Gastrocnemius medialis (tissue), 4 donors: ENCODE data around the gene RIMKLB. TPM values are rescaled to one million over a fixed set of nuclear protein-coding genes. Genes with fewer than 3 reads are reported as not detected.
"Not testable (repeated sequence)": the region's sequence is repeated elsewhere in the genome, so short reads cannot be mapped to it uniquely, and the experiment has no call there.

Experiments used
- ATAC-seq, 2 donors: fragments of 150-250 bp; one replicate each; pipeline ENCODE4 v1.9.1; 2016
- DNase-seq, 2 donors: peaks; one replicate each; pipeline ENCODE4 v3.0.0-alpha.2; 2019
- H3K27ac ChIP-seq, 4 donors: fragments of 200-600 bp; sonication (generic); 1 replicate in 1 of 4; 2 replicates in 3 of 4; pipeline ENCODE4 v1.5.1; 2016 to 2018; ENCODE audit warnings: mild to moderate bottlenecking in 2 of 4, moderate library complexity in 1 of 4
- H3K27me3 ChIP-seq, 3 donors: fragments of 200-600 bp; sonication (generic) in 2 of 3; 1 replicate in 1 of 3; 2 replicates in 2 of 3; pipeline versions ENCODE4 v1.5.1 to v1.6.0; 2016 to 2019; ENCODE audit warnings: mild to moderate bottlenecking in 1 of 3, moderate library complexity in 1 of 3
- H3K36me3 ChIP-seq, 2 donors: fragments of 200-600 bp; sonication (generic) in 1 of 2; one replicate each; pipeline ENCODE4 v1.5.1; 2017 to 2018
- H3K4me1 ChIP-seq, 2 donors: fragments of 200-600 bp; sonication (generic) in 1 of 2; one replicate each; pipeline ENCODE4 v1.5.1; 2016 to 2017; ENCODE audit warnings: mild to moderate bottlenecking in 2 of 2
- H3K4me3 ChIP-seq, 4 donors: fragments of 200-600 bp; sonication (generic) in 3 of 4; 1 replicate in 1 of 4; 2 replicates in 3 of 4; pipeline ENCODE4 v1.5.1; 2016 to 2019; ENCODE audit warnings: mild to moderate bottlenecking in 2 of 4
- H3K9me3 ChIP-seq, 3 donors: fragments of 200-600 bp; sonication (generic) in 2 of 3; 1 replicate in 1 of 3; 2 replicates in 2 of 3; pipeline ENCODE4 v1.5.1; 2016 to 2019
- POLR2A ChIP-seq, 2 donors: fragments of 450-650 bp; IDR thresholded peaks; one replicate each; pipeline ENCODE4 v1.6.1; 2017; ENCODE audit warnings: antibody characterized with exemption in 2 of 2, mild to moderate bottlenecking in 2 of 2, moderate library complexity in 2 of 2
- in situ Hi-C, 4 donors: fragments of 200-750 bp; cut with MboI; loops; one replicate each; pipeline versions ENCODE4 v1.15.0 to v1.8.0; 2017; ENCODE audit warnings: low sequenced_read_pairs in 4 of 4
- intact Hi-C: fragments of 100-400 bp; cut with DNase I; formaldehyde crosslinking; loops from one replicate; pipeline ENCODE4 v1.15.1; 2023; ENCODE audit warnings: low total_unique reads
- total RNA-seq, 4 donors: library from RNA; depleted of rRNA; stranded (reverse); fragments of >200 nt; gene quantifications; one replicate each; pipeline versions ENCODE4 v1.1.0 to v1.2.3, GENCODE V29; 2016
- TF ChIP-seq, protein P1 (sequence below), 5 experiments: fragments of 450-650 bp in 3 of 5; fragments of 200-600 bp in 2 of 5; sonication (generic) in 2 of 5; IDR thresholded peaks in 4 of 5; conservative IDR thresholded peaks in 1 of 5; 1 replicate in 4 of 5; 2 replicates in 1 of 5; pipeline ENCODE4 v1.5.1; 2016 to 2019; ENCODE audit warnings: antibody characterized with exemption in 5 of 5, mild to moderate bottlenecking in 3 of 5, moderate library complexity in 3 of 5

RIMKLB gene
- total RNA-seq, 4 donors from 2014 or later, result 6.9 to 13.7 (median 11.5) TPM

DNA sequence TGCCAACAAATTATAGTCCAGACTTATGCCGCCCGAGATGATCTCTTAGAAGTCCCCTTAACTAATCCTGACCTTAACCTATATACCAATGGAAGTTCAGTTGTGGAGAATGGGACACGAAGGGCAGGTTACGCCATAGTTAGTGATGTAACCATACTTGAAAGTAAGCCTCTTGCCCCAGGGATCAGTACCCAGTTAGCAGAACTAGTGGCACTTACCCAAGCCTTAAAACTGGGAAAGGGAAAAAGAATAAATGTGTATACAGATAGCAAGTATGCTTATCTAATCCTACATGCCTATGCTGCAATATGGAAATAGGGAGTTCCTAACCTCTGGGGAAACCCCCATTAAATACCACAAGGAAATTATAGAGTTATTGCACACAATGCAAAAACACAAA lies 95.4 kb downstream of the RIMKLB start:
- ATAC-seq, H3K36me3 ChIP-seq, H3K4me1 ChIP-seq, intact Hi-C loops, H3K27me3 ChIP-seq, H3K4me3 ChIP-seq, H3K27ac ChIP-seq, in situ Hi-C loops, H3K9me3 ChIP-seq, DNase-seq: not testable (repeated sequence)

DNA sequence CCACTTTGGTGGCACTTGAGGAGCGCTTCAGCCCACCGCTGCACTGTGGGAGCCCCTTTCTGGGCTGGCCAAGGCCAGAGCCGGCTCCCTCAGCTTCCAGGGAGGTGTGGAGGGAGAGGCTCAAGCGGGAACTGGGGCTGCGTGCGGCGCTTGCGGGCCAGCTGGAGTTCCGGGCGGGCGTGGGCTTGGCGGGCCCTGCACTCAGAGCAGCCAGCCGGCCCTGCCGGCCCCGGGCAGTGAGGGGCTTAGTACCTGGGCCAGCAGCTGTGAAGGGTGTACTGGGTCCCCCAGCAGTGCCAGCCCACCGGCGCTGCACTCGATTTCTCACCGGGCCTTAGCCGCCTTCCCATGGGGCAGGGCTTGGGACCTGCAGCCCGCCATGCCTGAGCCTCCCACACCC lies 96.8 kb downstream of the RIMKLB start:
- H3K4me3 ChIP-seq, H3K27ac ChIP-seq, ATAC-seq, DNase-seq, H3K9me3 ChIP-seq, H3K27me3 ChIP-seq, in situ Hi-C loops, intact Hi-C loops, H3K36me3 ChIP-seq, H3K4me1 ChIP-seq: not testable (repeated sequence)

DNA sequence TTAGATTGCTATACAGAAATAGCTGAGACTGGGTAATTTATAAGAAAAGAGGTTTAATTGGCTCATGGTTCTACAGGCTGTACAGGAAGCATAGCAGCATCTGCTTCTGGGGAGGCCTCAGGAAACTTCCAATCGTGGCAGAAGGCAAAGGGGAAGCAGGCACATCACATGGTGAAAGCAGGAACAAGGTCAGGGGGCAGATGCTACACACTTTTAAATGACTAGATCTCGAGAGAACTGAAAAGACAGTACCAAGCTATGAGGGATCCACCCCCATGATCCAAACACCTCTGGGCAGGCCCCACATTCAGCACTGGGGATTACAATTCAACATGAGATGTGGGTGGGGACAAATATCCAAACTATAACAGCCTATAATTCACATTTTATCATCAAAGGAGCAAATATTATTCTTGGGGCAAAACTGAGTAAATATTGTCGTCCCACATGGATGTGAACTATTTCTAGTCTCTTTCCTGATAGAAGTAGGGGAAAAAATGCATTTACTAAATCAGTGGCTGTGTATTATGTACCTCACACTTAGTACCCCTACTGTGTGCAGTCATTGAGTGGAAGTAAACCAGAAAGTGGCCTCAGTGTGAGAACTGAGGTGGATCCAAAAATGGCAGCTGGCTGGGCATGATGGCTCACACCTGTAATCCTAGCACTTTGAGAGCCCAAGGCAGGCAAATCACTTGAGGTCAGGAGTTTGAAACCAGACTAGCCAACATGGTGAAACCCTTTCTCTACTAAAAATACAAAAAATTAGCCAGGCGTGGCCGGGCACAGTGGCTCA lies 99.2 kb downstream of the RIMKLB start:
- DNase-seq (no peak), ATAC-seq (no peak)
- H3K4me3 ChIP-seq, result no peak overlapping the region
- intact Hi-C loops, result no loop called here
- in situ Hi-C loops, result no loop called here
- H3K27me3 ChIP-seq, result no peaks in the 10 kb centered on the region
- no peaks in the 10 kb centered on the region for H3K36me3 ChIP-seq
- H3K27ac ChIP-seq, result no peak overlapping the region
- H3K4me1 ChIP-seq, result no peaks in the 10 kb centered on the region
- TF ChIP-seq, protein P1, sequence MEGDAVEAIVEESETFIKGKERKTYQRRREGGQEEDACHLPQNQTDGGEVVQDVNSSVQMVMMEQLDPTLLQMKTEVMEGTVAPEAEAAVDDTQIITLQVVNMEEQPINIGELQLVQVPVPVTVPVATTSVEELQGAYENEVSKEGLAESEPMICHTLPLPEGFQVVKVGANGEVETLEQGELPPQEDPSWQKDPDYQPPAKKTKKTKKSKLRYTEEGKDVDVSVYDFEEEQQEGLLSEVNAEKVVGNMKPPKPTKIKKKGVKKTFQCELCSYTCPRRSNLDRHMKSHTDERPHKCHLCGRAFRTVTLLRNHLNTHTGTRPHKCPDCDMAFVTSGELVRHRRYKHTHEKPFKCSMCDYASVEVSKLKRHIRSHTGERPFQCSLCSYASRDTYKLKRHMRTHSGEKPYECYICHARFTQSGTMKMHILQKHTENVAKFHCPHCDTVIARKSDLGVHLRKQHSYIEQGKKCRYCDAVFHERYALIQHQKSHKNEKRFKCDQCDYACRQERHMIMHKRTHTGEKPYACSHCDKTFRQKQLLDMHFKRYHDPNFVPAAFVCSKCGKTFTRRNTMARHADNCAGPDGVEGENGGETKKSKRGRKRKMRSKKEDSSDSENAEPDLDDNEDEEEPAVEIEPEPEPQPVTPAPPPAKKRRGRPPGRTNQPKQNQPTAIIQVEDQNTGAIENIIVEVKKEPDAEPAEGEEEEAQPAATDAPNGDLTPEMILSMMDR (IDR thresholded peaks at IDR 0.05 in 4 of 5, conservative IDR thresholded peaks at IDR 0.05 in 1 of 5), result no peak
- no peak for TF ChIP-seq POLR2A (IDR thresholded peaks at IDR 0.05)
- H3K9me3 ChIP-seq, result no peaks in the 10 kb centered on the region

DNA sequence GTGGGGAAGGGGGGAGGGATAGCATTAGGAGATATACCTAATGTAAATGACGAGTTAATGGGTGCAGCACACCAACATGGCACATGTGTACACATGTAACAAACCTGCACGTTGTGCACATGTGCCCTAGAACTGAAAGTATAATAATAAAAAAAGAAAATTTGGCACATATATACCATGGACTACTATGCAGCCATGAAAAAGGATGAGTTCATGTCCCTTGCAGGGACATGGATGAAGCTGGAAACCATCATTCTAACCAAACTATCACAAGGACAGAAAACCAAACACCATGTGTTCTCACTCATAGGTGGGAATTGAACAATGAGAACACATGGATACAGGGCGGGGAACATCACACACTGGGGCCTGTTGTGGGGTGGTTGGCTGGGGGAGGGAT lies 103.4 kb downstream of the RIMKLB start:
- H3K36me3 ChIP-seq, ATAC-seq, DNase-seq, H3K27ac ChIP-seq, intact Hi-C loops, H3K4me3 ChIP-seq, H3K27me3 ChIP-seq, in situ Hi-C loops, H3K9me3 ChIP-seq, H3K4me1 ChIP-seq: not testable (repeated sequence)

DNA sequence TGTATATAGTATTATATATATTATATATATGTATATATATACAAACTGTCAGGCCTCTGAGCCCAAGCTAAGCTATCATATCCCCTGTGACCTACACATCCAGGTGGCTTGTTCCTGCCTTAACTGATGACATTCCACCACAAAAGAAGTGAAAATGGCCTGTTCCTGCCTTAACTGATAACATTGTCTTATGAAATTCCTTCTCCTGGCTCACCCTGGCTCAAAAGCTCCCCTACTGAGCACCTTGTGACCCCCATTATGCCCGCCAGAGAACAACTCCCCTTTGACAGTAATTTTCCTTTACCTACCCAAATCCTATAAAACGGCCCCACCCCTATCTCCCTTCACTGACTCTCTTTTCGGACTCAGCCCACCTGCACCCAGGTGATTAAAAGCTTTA lies 107.0 kb downstream of the RIMKLB start:
- in situ Hi-C loops, ATAC-seq, H3K9me3 ChIP-seq, H3K4me1 ChIP-seq, H3K4me3 ChIP-seq, DNase-seq, H3K27me3 ChIP-seq, intact Hi-C loops, H3K36me3 ChIP-seq, H3K27ac ChIP-seq: not testable (repeated sequence)

DNA sequence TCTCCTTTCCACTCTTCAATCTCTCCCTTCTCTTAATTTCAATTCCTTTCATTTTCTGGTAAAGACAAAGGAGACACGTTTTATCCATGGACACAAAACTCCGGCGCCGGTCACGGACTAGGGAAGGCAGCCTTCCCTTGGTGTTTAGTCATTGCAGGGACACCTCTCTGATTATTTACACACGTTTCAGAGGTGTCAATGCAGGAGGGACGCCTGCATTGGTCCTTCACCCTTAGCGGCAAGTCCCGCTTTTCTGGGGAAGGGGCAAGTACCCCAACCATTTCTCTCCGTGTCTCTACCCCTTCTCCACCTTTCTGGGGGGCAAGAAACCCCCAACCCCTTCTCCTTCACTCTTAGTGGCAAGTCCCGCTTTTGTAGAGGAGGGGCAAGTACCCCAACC lies 107.7 kb downstream of the RIMKLB start:
- H3K4me1 ChIP-seq, H3K27ac ChIP-seq, DNase-seq, H3K36me3 ChIP-seq, H3K4me3 ChIP-seq, ATAC-seq, H3K27me3 ChIP-seq, intact Hi-C loops, H3K9me3 ChIP-seq, in situ Hi-C loops: not testable (repeated sequence)

DNA sequence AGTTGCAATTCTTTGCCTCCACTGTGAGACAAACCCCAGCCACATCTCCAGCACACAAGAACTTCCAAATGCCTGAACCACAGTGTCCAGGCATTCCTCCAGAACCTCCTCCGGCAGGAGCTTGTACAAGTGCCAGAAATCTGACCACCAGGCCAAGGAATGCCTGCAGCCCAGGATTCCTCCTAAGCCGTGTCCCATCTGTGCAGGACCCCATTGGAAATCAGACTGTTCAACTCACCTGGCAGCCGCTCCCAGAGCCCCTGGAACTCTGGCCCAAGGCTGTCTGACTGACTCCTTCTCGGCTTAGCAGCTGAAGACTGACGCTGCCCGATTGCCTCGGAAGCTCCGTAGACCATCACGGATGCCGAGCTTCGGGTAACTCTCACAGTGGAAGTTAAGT lies 109.3 kb downstream of the RIMKLB start:
- in situ Hi-C loops, ATAC-seq, DNase-seq, H3K27me3 ChIP-seq, H3K4me1 ChIP-seq, intact Hi-C loops, H3K27ac ChIP-seq, H3K4me3 ChIP-seq, H3K36me3 ChIP-seq, H3K9me3 ChIP-seq: not testable (repeated sequence)

DNA sequence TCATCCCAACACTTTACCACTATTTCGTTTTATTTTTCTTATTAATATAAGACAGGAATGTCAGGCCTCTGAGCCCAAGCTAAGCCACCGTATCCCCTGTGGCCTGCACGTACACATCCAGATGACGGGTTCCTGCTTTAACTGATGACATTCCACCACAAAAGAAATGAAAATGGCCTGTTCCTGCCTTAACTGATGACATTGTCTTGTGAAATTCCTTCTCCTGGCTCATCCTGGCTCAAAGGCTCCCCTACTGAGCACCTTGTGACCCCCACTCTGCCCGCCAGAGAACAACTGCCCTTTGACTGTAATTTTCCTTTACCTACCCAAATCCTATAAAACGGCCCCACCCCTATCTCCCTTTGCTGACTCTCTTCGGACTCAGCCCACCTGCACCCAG lies 112.3 kb downstream of the RIMKLB start:
- H3K27ac ChIP-seq, DNase-seq, ATAC-seq, in situ Hi-C loops, H3K36me3 ChIP-seq, H3K9me3 ChIP-seq, H3K4me3 ChIP-seq, H3K27me3 ChIP-seq, H3K4me1 ChIP-seq, intact Hi-C loops: not testable (repeated sequence)
